ENCODE measurements around the gene DPP6.

The DPP6 gene

DNA sequence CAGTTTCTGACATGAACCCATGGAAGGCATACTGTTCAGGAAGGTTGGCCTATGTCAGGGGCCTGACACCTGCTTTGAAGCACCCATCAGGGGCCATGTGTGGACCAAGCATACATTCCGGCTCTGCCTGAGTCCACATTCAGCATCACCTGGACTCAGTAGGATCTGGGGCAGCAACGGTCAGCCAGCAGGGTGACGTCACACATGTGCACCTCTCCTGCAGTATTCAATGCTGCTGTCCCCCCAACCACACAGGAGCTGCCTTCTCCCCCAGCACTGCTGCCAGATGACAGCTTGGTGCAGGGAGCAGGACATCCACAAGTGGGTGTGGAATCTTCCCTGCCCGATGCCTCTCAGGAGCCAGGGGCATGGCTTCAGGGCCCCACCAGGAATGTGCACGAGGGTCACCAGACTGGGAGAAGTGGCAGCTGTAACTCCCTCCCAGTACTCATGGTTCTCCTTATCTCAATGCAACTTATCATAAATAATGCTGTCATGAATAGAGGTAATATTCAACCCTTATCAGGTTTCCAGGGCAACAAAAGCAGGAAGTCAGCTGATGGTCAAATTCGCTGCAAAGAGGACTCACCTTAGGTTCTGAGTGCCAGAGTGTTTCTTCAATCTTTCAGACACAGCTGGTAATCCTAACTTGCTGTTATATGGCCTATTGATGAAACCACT lies 657.8 kb downstream of the DPP6 start:
- no peak overlapping the region for H3K9ac ChIP-seq (ENCODE audit: low read depth, low read length)
- no peaks in the 10 kb centered on the region; the same call in 1 of the 2 replicates for H3K9me3 ChIP-seq (ENCODE audit: control insufficient read depth, insufficient read depth, low read length)
- H3K4me1 ChIP-seq (ENCODE audit: insufficient read depth, low read length) = no peaks in the 10 kb centered on the region

DNA sequence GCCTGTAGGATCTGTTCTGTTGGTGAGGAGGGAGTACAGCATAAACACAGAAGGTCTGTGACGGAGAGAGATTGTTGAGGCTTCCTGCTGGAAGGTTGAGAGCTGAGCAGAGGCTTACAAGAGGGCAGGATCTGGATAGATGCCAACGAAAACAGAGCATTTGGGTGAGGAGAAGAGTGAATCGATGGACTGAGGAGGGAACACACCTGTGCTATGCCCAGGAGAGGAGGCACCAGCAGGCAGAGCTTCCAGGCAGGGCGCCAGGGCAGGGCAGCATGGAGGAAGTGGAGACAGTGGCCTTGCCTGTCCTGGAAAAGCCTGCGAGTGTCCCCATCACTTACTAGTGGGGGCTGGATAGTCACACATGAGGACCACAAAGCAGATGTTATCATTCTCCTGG lies 667.8 kb downstream of the DPP6 start:
- no peaks in the 10 kb centered on the region; the same call in 1 of the 2 replicates for H3K9me3 ChIP-seq (ENCODE audit: control insufficient read depth, insufficient read depth, low read length)
- no peaks in the 10 kb centered on the region for H3K4me1 ChIP-seq (ENCODE audit: insufficient read depth, low read length)
- no peak overlapping the region for H3K9ac ChIP-seq (ENCODE audit: low read depth, low read length)
- H3K36me3 ChIP-seq (ENCODE audit: insufficient read depth, low read length) = no peaks in the 10 kb centered on the region

More for the DNA sequence above, 657.8 kb downstream of the DPP6 start:
- no peaks in the 10 kb centered on the region for H3K36me3 ChIP-seq (ENCODE audit: insufficient read depth, low read length)

- H3K4me1 ChIP-seq (ENCODE audit: insufficient read depth, low read length) = no peaks in the 10 kb centered on the region
- peaks cover 3% of the 10 kb centered on the region; the same call in 1 of the 2 replicates for H3K9me3 ChIP-seq (ENCODE audit: control insufficient read depth, insufficient read depth, low read length)
- no peaks in the 10 kb centered on the region for H3K36me3 ChIP-seq (ENCODE audit: insufficient read depth, low read length)
- H3K9ac ChIP-seq (ENCODE audit: low read depth, low read length) = no peak overlapping the region
These were observed 668.9 kb downstream of the DPP6 start for GRCh38 chr7:154721086-154721485.

- Histone ChIP-seq H3K9me3 (ENCODE audit: control insufficient read depth, insufficient read depth, low read length) (peaks cover 6% of the 10 kb centered on the region; the same call in 1 of the 2 replicates), H3K4me1 (ENCODE audit: insufficient read depth, low read length) (no peaks in the 10 kb centered on the region), H3K9ac (ENCODE audit: low read depth, low read length) (no peak overlapping the region), H3K36me3 (ENCODE audit: insufficient read depth, low read length) (no peaks in the 10 kb centered on the region; the same call in 1 of the 2 replicates)
These were observed 674.2 kb downstream of the DPP6 start for GRCh38 chr7:154726368-154726767.

GRCh38 chr7:154729056-154729455 lies 676.9 kb downstream of the DPP6 start:
- peaks cover 6% of the 10 kb centered on the region; the same call in 1 of the 2 replicates for H3K9me3 ChIP-seq (ENCODE audit: control insufficient read depth, insufficient read depth, low read length)
- H3K36me3 ChIP-seq (ENCODE audit: insufficient read depth, low read length) = no peaks in the 10 kb centered on the region; the same call in 1 of the 2 replicates
- H3K9ac ChIP-seq (ENCODE audit: low read depth, low read length) = no peak overlapping the region
- no peaks in the 10 kb centered on the region for H3K4me1 ChIP-seq (ENCODE audit: insufficient read depth, low read length)

DNA sequence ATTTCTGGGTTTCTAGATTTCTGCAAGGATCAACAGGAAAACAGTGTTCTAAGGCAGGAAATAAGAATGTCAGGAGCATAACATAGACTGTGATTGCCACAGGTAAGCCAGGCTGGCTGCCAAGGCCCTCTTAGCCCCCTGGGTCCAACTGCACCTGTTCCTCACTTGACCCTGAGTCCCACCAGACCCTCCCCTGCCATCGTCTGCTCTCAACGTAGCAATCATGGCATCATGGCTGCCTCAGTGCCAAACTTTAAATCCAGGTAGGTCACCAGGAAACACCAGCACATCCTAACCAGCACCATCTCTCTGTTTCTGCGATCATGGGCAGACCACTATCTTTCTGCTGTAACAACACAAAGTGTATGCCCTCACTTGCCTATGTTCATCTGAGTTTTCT lies 683.6 kb downstream of the DPP6 start:
- Histone ChIP-seq H3K36me3 (ENCODE audit: insufficient read depth, low read length) (no peaks in the 10 kb centered on the region; the same call in 1 of the 2 replicates), H3K9me3 (ENCODE audit: control insufficient read depth, insufficient read depth, low read length) (no peaks in the 10 kb centered on the region), H3K9ac (ENCODE audit: low read depth, low read length) (no peak overlapping the region), H3K4me1 (ENCODE audit: insufficient read depth, low read length) (no peaks in the 10 kb centered on the region)

DNA sequence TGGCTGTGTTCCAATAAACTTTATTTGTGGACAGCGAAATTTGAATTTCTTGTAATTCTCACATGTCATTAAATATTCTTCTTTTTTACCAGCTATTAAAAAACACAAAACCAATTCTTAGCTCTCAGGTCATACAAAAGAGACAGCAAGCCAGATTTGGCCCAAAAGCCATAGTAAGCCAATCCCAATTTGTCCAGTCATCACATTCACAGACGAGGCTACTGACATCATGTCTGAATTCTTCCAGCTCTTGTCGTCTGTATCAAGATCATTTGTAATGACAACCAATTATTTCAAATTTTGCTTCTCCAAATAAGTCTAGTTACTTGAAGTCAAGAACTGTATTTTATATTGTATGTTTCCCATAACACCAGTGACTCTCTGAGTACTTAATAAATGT lies 684.2 kb downstream of the DPP6 start:
- no peaks in the 10 kb centered on the region for H3K4me1 ChIP-seq (ENCODE audit: insufficient read depth, low read length)
- no peak overlapping the region for H3K9ac ChIP-seq (ENCODE audit: low read depth, low read length)
- no peaks in the 10 kb centered on the region for H3K9me3 ChIP-seq (ENCODE audit: control insufficient read depth, insufficient read depth, low read length)
- no peaks in the 10 kb centered on the region for H3K36me3 ChIP-seq (ENCODE audit: insufficient read depth, low read length)

DNA sequence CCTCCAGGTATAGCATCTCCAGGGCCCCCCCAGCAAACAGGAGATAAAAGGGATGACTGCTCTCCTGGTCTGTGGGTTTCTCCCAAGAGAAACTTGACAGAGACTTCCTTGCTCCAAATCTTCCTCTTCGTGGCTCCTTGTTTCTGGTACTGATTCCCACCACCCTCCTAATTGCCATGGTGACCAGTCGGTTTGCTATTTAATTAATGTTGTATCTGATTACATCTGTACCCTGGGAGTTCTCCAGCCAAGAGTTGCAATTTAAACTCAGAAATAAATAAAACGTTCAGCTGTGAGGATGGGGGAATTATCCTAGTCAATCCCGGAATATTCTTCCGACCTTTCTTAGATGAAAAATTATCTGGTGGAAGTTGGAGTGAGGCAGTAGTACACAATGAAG lies 686.0 kb downstream of the DPP6 start:
- Histone ChIP-seq H3K36me3 (ENCODE audit: insufficient read depth, low read length) (no peaks in the 10 kb centered on the region), H3K9ac (ENCODE audit: low read depth, low read length) (no peak overlapping the region), H3K4me1 (ENCODE audit: insufficient read depth, low read length) (no peaks in the 10 kb centered on the region), H3K9me3 (ENCODE audit: control insufficient read depth, insufficient read depth, low read length) (no peaks in the 10 kb centered on the region)

DNA sequence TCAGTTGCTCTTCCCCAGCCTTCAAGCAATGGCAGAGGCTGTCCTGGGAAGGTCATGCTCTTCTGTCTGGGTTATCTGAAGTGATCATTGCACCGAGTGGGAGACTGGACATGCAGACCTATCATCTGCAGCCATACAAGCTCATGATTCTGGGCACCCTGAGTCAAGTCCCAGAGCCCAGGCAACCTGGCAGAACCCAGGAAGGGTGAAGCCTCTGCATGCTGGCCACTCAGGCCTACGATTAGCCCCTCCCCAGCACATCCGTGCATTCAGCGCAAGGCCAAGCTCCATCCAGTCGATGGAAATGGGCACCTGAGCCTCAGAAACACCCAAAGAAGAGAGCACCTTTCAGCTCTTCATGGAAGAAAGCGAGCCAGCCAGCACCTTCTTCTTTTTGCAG lies 688.9 kb downstream of the DPP6 start:
- H3K9me3 ChIP-seq (ENCODE audit: control insufficient read depth, insufficient read depth, low read length) = no peaks in the 10 kb centered on the region
- no peaks in the 10 kb centered on the region for H3K4me1 ChIP-seq (ENCODE audit: insufficient read depth, low read length)
- no peak overlapping the region for H3K9ac ChIP-seq (ENCODE audit: low read depth, low read length)
- no peaks in the 10 kb centered on the region for H3K36me3 ChIP-seq (ENCODE audit: insufficient read depth, low read length)

- Histone ChIP-seq H3K9ac (ENCODE audit: low read depth, low read length) (no peak overlapping the region), H3K4me1 (ENCODE audit: insufficient read depth, low read length) (no peaks in the 10 kb centered on the region), H3K9me3 (ENCODE audit: control insufficient read depth, insufficient read depth, low read length) (no peaks in the 10 kb centered on the region), H3K36me3 (ENCODE audit: insufficient read depth, low read length) (no peaks in the 10 kb centered on the region)
These were observed 691.0 kb downstream of the DPP6 start for GRCh38 chr7:154743206-154743605.

GRCh38 chr7:154744256-154744860 lies 692.2 kb downstream of the DPP6 start:
- no peaks in the 10 kb centered on the region for H3K4me1 ChIP-seq (ENCODE audit: insufficient read depth, low read length)
- H3K9ac ChIP-seq (ENCODE audit: low read depth, low read length) = no peak overlapping the region
- no peaks in the 10 kb centered on the region for H3K9me3 ChIP-seq (ENCODE audit: control insufficient read depth, insufficient read depth, low read length)
- no peaks in the 10 kb centered on the region for H3K36me3 ChIP-seq (ENCODE audit: insufficient read depth, low read length)

DNA sequence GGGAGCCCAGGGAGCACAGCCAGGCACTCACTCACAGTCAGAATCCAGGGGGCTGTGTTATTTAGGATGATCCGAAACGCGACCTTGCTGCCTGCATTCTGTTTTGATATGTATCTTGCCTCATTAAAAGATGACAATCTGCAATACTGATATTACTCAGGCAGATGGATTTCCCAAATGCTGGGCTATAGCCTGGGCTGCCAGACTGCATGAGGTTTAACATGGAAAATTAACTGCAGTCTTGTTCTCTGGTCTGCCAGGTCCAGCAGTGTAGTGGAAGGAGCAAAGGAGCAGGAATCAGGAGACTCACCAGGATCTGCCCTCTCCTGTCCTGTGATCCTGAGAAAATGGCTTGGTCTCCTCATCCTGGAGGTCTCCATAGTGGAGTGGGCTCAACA lies 692.7 kb downstream of the DPP6 start:
- Histone ChIP-seq H3K9me3 (ENCODE audit: control insufficient read depth, insufficient read depth, low read length) (no peaks in the 10 kb centered on the region), H3K4me1 (ENCODE audit: insufficient read depth, low read length) (no peaks in the 10 kb centered on the region), H3K9ac (ENCODE audit: low read depth, low read length) (no peak overlapping the region), H3K36me3 (ENCODE audit: insufficient read depth, low read length) (no peaks in the 10 kb centered on the region)

GRCh38 chr7:154746571-154747360 lies 694.6 kb downstream of the DPP6 start:
- H3K36me3 ChIP-seq (ENCODE audit: insufficient read depth, low read length) = no peaks in the 10 kb centered on the region
- H3K4me1 ChIP-seq (ENCODE audit: insufficient read depth, low read length) = no peaks in the 10 kb centered on the region
- no peaks in the 10 kb centered on the region for H3K9me3 ChIP-seq (ENCODE audit: control insufficient read depth, insufficient read depth, low read length)
- H3K9ac ChIP-seq (ENCODE audit: low read depth, low read length) = no peak overlapping the region

- Histone ChIP-seq H3K9ac (ENCODE audit: low read depth, low read length) (no peak overlapping the region), H3K36me3 (ENCODE audit: insufficient read depth, low read length) (no peaks in the 10 kb centered on the region), H3K9me3 (ENCODE audit: control insufficient read depth, insufficient read depth, low read length) (no peaks in the 10 kb centered on the region), H3K4me1 (ENCODE audit: insufficient read depth, low read length) (no peaks in the 10 kb centered on the region)
These were observed 696.0 kb downstream of the DPP6 start for GRCh38 chr7:154748089-154748786.

All from ES-I3 (cell line).